Kidney epithelial cell (primary cell): ENCODE data around the gene ANKRD28. TPM values are rescaled to one million over a fixed set of nuclear protein-coding genes. Genes with fewer than 3 reads are reported as not detected.
"Not testable (repeated sequence)": the region's sequence is repeated elsewhere in the genome, so short reads cannot be mapped to it uniquely, and the experiment has no call there.

Experiments used
- DNase-seq: peaks from one replicate; pipeline ENCODE4 v3.0.0-alpha.2; 2010; ENCODE audit warnings: low read depth
- H3K27me3 ChIP-seq: 2 replicates; pipeline ENCODE4 v1.6.0; 2011; ENCODE audit warnings: low read length; ENCODE audit not compliant: control insufficient read depth, insufficient read depth
- H3K36me3 ChIP-seq: 2 replicates; pipeline ENCODE4 v1.5.1; 2011; ENCODE audit warnings: low read length; ENCODE audit not compliant: control insufficient read depth, insufficient read depth
- H3K4me3 ChIP-seq: 2 replicates; pipeline ENCODE4 v1.5.1; 2011; ENCODE audit warnings: low read depth, mild to moderate bottlenecking, control low read depth, low read length
- CTCF ChIP-seq: IDR thresholded peaks from 2 replicates; pipeline ENCODE4 v1.5.1; 2011; ENCODE audit warnings: mild to moderate bottlenecking, moderate library complexity, low read length, control low read depth, inconsistent platforms; ENCODE audit not compliant: insufficient read depth, poor library complexity, severe bottlenecking
- total RNA-seq: library from RNA; depleted of rRNA; stranded (reverse); fragments of >200 nt; gene quantifications from 2 replicates; pipeline ENCODE4 v1.2.3, GENCODE V29; 2015

Gene ANKRD28
- total RNA-seq, 1 donor from 2014 or later, result 27.4 TPM

- Histone ChIP-seq H3K4me3 (no peak overlapping the region), H3K27me3 (no peaks in the 10 kb centered on the region), H3K36me3 (no peaks in the 10 kb centered on the region)
- no peak for TF ChIP-seq CTCF
- no peak for DNase-seq
These were observed 54.2 kb downstream of the ANKRD28 start for GRCh38 chr3:15743587-15744009.

GRCh38 chr3:15742236-15742635, 55.5 kb downstream of the ANKRD28 start:
- DNase-seq, H3K4me3 ChIP-seq, H3K36me3 ChIP-seq, H3K27me3 ChIP-seq: not testable (repeated sequence)

GRCh38 chr3:15738616-15739005, 59.2 kb downstream of the ANKRD28 start:
- not testable (repeated sequence) for H3K4me3 ChIP-seq, H3K27me3 ChIP-seq, H3K36me3 ChIP-seq, DNase-seq

- H3K36me3 ChIP-seq, result no peaks in the 10 kb centered on the region
- H3K4me3 ChIP-seq, result no peak overlapping the region
- DNase-seq, result no peak
- no peak for TF ChIP-seq CTCF
- H3K27me3 ChIP-seq, result no peaks in the 10 kb centered on the region
These were observed 66.8 kb downstream of the ANKRD28 start for GRCh38 chr3:15731024-15731423.

- TF ChIP-seq CTCF, result no peak
- DNase-seq, result peak; percentile 64
- Histone ChIP-seq H3K36me3 (no peaks in the 10 kb centered on the region), H3K4me3 (no peak overlapping the region), H3K27me3 (no peaks in the 10 kb centered on the region)
These were observed 69.0 kb downstream of the ANKRD28 start for GRCh38 chr3:15728766-15729165.

GRCh38 chr3:15726881-15727280, 70.9 kb downstream of the ANKRD28 start:
- no peak for DNase-seq
- no peak for TF ChIP-seq CTCF
- Histone ChIP-seq H3K36me3 (no peaks in the 10 kb centered on the region), H3K27me3 (no peaks in the 10 kb centered on the region), H3K4me3 (no peak overlapping the region)

- no peaks in the 10 kb centered on the region for H3K27me3 ChIP-seq
- DNase-seq, result no peak
- H3K4me3 ChIP-seq, result no peak overlapping the region
- no peaks in the 10 kb centered on the region for H3K36me3 ChIP-seq
- TF ChIP-seq CTCF, result no peak
These were observed 71.7 kb downstream of the ANKRD28 start for GRCh38 chr3:15726043-15726442.
